Dermis blood vessel endothelial cell (primary cell): Measurements from ENCODE around the gene FXYD5. TPM values are rescaled to one million over a fixed set of nuclear protein-coding genes. Genes with fewer than 3 reads are reported as not detected.
"Not testable (repeated sequence)": the region's sequence is repeated elsewhere in the genome, so short reads cannot be mapped to it uniquely, and the experiment has no call there.

Source experiments
- DNase-seq: peaks from one replicate; pipeline ENCODE4 v3.0.0; 2010
- total RNA-seq: library from RNA; depleted of rRNA; stranded (reverse); fragments of >200 nt; gene quantifications from 2 replicates; pipeline ENCODE4 v1.2.3, GENCODE V29; 2014

The FXYD5 gene
- total RNA-seq, 1 donor from 2014 or later, result 17.2 TPM

- DNase-seq, result no peak
These were observed 26.9 kb downstream of the FXYD5 start for GRCh38 chr19:35181387-35181786.

- DNase-seq, result no peak
These were observed 29.7 kb downstream of the FXYD5 start for GRCh38 chr19:35184267-35184666.

GRCh38 chr19:35184884-35185283 is 30.3 kb downstream of the FXYD5 start:
- DNase-seq, result no peak

- no peak for DNase-seq
These were observed 39.8 kb downstream of the FXYD5 start for GRCh38 chr19:35194012-35194984.

GRCh38 chr19:35195830-35196229 is 41.3 kb downstream of the FXYD5 start:
- no peak for DNase-seq

- not testable (repeated sequence) for DNase-seq
These were observed 42.3 kb downstream of the FXYD5 start for GRCh38 chr19:35196861-35197260.

GRCh38 chr19:35199481-35199880 is 44.9 kb downstream of the FXYD5 start:
- DNase-seq, result no peak

- DNase-seq, result no peak
These were observed 48.5 kb downstream of the FXYD5 start for GRCh38 chr19:35202722-35203688.

GRCh38 chr19:35204799-35205732 is 50.5 kb downstream of the FXYD5 start:
- DNase-seq, result no peak

GRCh38 chr19:35205733-35206323 is 51.3 kb downstream of the FXYD5 start:
- DNase-seq, result no peak

- no peak for DNase-seq
These were observed 51.8 kb downstream of the FXYD5 start for GRCh38 chr19:35206379-35206778.

- DNase-seq, result no peak
These were observed 52.3 kb downstream of the FXYD5 start for GRCh38 chr19:35206855-35207254.

GRCh38 chr19:35207391-35207871 is 52.9 kb downstream of the FXYD5 start:
- no peak for DNase-seq

GRCh38 chr19:35208121-35208520 is 53.6 kb downstream of the FXYD5 start:
- DNase-seq, result no peak

GRCh38 chr19:35209646-35210045 is 55.1 kb downstream of the FXYD5 start:
- no peak for DNase-seq

- DNase-seq, result peak; percentile 63
These were observed 57.2 kb downstream of the FXYD5 start for GRCh38 chr19:35211545-35212230.

- DNase-seq, result no peak
These were observed 57.7 kb downstream of the FXYD5 start for GRCh38 chr19:35212241-35212640.

- peak; percentile 99 for DNase-seq
These were observed 59.4 kb downstream of the FXYD5 start for GRCh38 chr19:35213663-35214632.

GRCh38 chr19:35214766-35215422 is 60.4 kb downstream of the FXYD5 start:
- DNase-seq, result no peak
